Adrenal gland (tissue), 19 donors: ENCODE measurements around the gene IMP3. TPM values are rescaled to one million over a fixed set of nuclear protein-coding genes. Genes with fewer than 3 reads are reported as not detected.
"Not testable (repeated sequence)": the region's sequence is repeated elsewhere in the genome, so short reads cannot be mapped to it uniquely, and the experiment has no call there.

Experiments used
- DNase-seq, 7 donors: peaks; one replicate each; pipeline ENCODE4 v3.0.0-alpha.2; 2019 to 2020
- H3K27ac ChIP-seq, 5 donors: fragments of 200-600 bp; sonication (generic) in 4 of 5; 1 replicate in 3 of 5; 2 replicates in 2 of 5; pipeline versions ENCODE4 v1.5.1 to v1.8.0; 2016 to 2020; ENCODE audit warnings: mild to moderate bottlenecking in 1 of 5
- H3K27me3 ChIP-seq: fragments of 200-600 bp; 2 replicates; pipeline ENCODE4 v1.8.0; 2021
- H3K36me3 ChIP-seq, 2 donors: fragments of 200-600 bp; replicated peaks in 1 of 2; 1 replicate in 1 of 2; 2 replicates in 1 of 2; pipeline versions ENCODE4 v1.5.1 to v1.8.0; 2018 to 2022
- H3K4me1 ChIP-seq, 2 donors: fragments of 200-600 bp; replicated peaks in 1 of 2; 1 replicate in 1 of 2; 2 replicates in 1 of 2; pipeline versions ENCODE4 v1.5.1 to v1.8.0; 2018 to 2021
- H3K4me3 ChIP-seq, 4 donors: fragments of 200-600 bp; sonication (generic) in 3 of 4; one replicate each; pipeline ENCODE4 v1.5.1; 2016 to 2018
- H3K9me3 ChIP-seq, 3 donors: fragments of 200-600 bp; sonication (generic) in 1 of 3; replicated peaks in 1 of 3; 1 replicate in 2 of 3; 2 replicates in 1 of 3; pipeline versions ENCODE4 v1.5.1 to v1.8.0; 2016 to 2021
- POLR2A ChIP-seq, 2 donors: fragments of 450-650 bp; IDR thresholded peaks; one replicate each; pipeline ENCODE4 v1.6.1; 2017; ENCODE audit warnings: antibody characterized with exemption in 2 of 2, mild to moderate bottlenecking in 2 of 2, moderate library complexity in 1 of 2
- WGBS, 4 donors: extraction: QIAGEN DNeasy Blood & Tissue Kit in 2 of 4; methylation state at CpG; one replicate each; pipeline versions ENCODE4 v1.1.5 to v1.1.7; 2013 to 2017; 5-methylcytosine and 5-hydroxymethylcytosine counted together
- intact Hi-C, 2 donors: fragments of 100-400 bp; cut with DNase I; formaldehyde crosslinking; loops; one replicate each; pipeline versions ENCODE4 v1.14.1 to v1.15.0; 2022 to 2023
- long read RNA-seq, 10 donors: library from polyadenylated mRNA in 3 of 10; unstranded in 2 of 10; stranded (forward) in 1 of 10; transcript quantifications; one replicate each; pipeline ENCODE4 v2.0.0 and lab custom pipeline, GENCODE V29; 2021 to 2026
- polyA plus RNA-seq, 3 donors: library from polyadenylated mRNA; stranded (reverse); fragments of 200-250 nt in 2 of 3; fragments of 350-450 nt in 1 of 3; fragmentation: Illumina TruSeq in 1 of 3; extraction: RNeasy Lipid Tissue Mini Kit (QIAGEN cat#74804) in 1 of 3; gene quantifications; one replicate each; pipeline ENCODE4 v1.2.3, GENCODE V29; 2013 to 2014
- total RNA-seq, 9 donors: library from RNA; depleted of rRNA in 4 of 9; stranded (reverse); fragments of >200 nt in 4 of 9; fragments of 120-200 nt in 1 of 9; fragmentation: NEBNext Ultra II Directional in 1 of 9; extraction: Animal tissue kit (Norgen Biotek cat#: 25700) in 1 of 9; gene quantifications; one replicate each; pipeline versions ENCODE4 v1.1.0 to v1.2.4, GENCODE V29; 2013 to 2023
- TF ChIP-seq, protein P1 (sequence below), 6 experiments: fragments of 450-650 bp in 4 of 6; fragments of 200-600 bp in 2 of 6; sonication (generic) in 1 of 6; IDR thresholded peaks; 1 replicate in 5 of 6; 2 replicates in 1 of 6; pipeline versions ENCODE4 v1.5.1 to v1.8.0; 2016 to 2021; ENCODE audit warnings: antibody characterized with exemption in 6 of 6, mild to moderate bottlenecking in 2 of 6, moderate library complexity in 1 of 6
- donor health status: healthy with polysubstance abuse.
- donor health status: Bipolar disorder and iron deficiency.
- donor health status: DM: yes; HTN: yes; CAD: no.
- donor health status: DM: no; HTN: no; CAD: no.
- donor health status: DM: no; HTN: no; CAD: no.
- donor health status: DM: yes; HTN: yes; CAD: no.

Gene IMP3, protein sequence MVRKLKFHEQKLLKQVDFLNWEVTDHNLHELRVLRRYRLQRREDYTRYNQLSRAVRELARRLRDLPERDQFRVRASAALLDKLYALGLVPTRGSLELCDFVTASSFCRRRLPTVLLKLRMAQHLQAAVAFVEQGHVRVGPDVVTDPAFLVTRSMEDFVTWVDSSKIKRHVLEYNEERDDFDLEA
- 100 to 1,000 TPM in 5 of 9 donors, 10 to 100 TPM in 4; 74.9 to 161 (median 125) TPM for total RNA-seq
- 10 to 100 TPM; 49.8 to 74.8 (median 64.0) TPM for polyA plus RNA-seq
- long read RNA-seq, donor 1, transcript IMP3-202 (1 exons, 1,237 nt) = major isoform, 126 of 126 reads
- long read RNA-seq, donor 1, partial matches to known transcripts = 0 of 126 reads
- long read RNA-seq, donor 1, other reads (novel, unspliced or antisense) = 0 of 126 reads
- long read RNA-seq, donor 2, transcript IMP3-202 (1 exons, 1,237 nt) = major isoform, 61 of 61 reads
- long read RNA-seq, donor 2, partial matches to known transcripts = 0 of 61 reads
- long read RNA-seq, donor 2, other reads (novel, unspliced or antisense) = 0 of 61 reads
- long read RNA-seq, donor 3, transcript IMP3-202 (1 exons, 1,237 nt) = major isoform, 85 of 85 reads
- long read RNA-seq, donor 3, partial matches to known transcripts = 0 of 85 reads
- long read RNA-seq, donor 3, other reads (novel, unspliced or antisense) = 0 of 85 reads
- long read RNA-seq, donor 4, transcript IMP3-202 (1 exons, 1,237 nt) = major isoform, 113 of 115 reads
- long read RNA-seq, donor 4, partial matches to known transcripts = 0 of 115 reads
- long read RNA-seq, donor 4, other reads (novel, unspliced or antisense) = 2 of 115 reads
- long read RNA-seq, donor 5, transcript IMP3-202 (1 exons, 1,237 nt) = major isoform, 167 of 173 reads
- long read RNA-seq, donor 5, partial matches to known transcripts = 0 of 173 reads
- long read RNA-seq, donor 5, other reads (novel, unspliced or antisense) = 6 of 173 reads
- long read RNA-seq, donor 6, transcript IMP3-202 (1 exons, 1,237 nt) = major isoform, 76 of 77 reads
- long read RNA-seq, donor 6, partial matches to known transcripts = 0 of 77 reads
- long read RNA-seq, donor 6, other reads (novel, unspliced or antisense) = 1 of 77 reads
- long read RNA-seq, donor 7, transcript IMP3-202 (1 exons, 1,237 nt) = major isoform, 43 of 43 reads
- long read RNA-seq, donor 7, partial matches to known transcripts = 0 of 43 reads
- long read RNA-seq, donor 7, other reads (novel, unspliced or antisense) = 0 of 43 reads
- long read RNA-seq, donor 8, transcript IMP3-202 (1 exons, 1,237 nt) = major isoform, 93 of 93 reads
- long read RNA-seq, donor 8, partial matches to known transcripts = 0 of 93 reads
- long read RNA-seq, donor 8, other reads (novel, unspliced or antisense) = 0 of 93 reads
- long read RNA-seq, donor 9, transcript IMP3-202 (1 exons, 1,237 nt) = major isoform, 58 of 58 reads
- long read RNA-seq, donor 9, partial matches to known transcripts = 0 of 58 reads
- long read RNA-seq, donor 9, other reads (novel, unspliced or antisense) = 0 of 58 reads
- long read RNA-seq, donor 10, transcript IMP3-202 (1 exons, 1,237 nt) = major isoform, 32 of 32 reads
- long read RNA-seq, donor 10, partial matches to known transcripts = 0 of 32 reads
- long read RNA-seq, donor 10, other reads (novel, unspliced or antisense) = 0 of 32 reads

DNA sequence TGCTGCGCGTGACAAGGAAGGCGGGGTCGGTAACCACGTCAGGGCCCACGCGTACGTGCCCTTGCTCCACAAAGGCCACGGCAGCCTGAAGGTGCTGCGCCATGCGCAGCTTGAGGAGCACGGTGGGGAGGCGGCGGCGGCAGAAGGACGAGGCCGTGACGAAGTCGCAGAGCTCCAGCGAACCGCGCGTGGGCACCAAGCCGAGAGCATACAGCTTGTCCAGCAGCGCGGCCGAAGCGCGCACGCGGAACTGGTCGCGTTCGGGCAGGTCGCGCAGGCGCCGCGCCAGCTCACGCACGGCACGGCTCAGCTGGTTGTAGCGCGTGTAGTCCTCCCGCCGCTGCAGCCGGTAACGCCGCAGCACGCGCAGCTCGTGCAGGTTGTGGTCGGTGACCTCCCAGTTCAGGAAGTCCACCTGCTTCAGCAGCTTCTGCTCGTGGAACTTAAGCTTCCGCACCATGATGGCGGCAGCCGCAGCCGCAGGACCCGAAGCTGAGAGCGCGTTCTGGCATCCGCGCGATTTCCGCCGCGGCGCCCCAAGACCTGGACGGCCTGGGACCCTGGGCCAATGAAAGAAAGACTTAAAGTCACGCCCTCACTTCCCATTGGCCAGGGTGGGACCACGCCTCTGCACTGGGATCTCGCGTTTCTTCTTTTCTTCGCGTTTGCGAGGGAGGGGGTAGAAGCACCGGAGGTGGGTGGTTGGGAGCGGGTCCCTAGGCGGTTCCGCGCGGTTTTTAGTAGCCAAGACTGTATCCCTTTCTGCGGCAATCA, at the start of gene IMP3:
IMP3 (minus strand) TSS at position 516 of the 774 bp plus-strand sequence; CDS start at position 460, 56 bp downstream.
- Histone ChIP-seq H3K9me3 (no peaks in the 10 kb centered on the region), H3K27ac (peak within 1 kb of the TSS; percentile 66 to 97 (median 93)), H3K27me3 (no peaks in the 10 kb centered on the region), H3K36me3 (no peaks in the 10 kb centered on the region), H3K4me3 (peak within 1 kb of the TSS; percentile 31 to 93 (median 62)), H3K4me1 (peaks cover 15 to 38% of the 10 kb centered on the region in 2 donors)
- DNase-seq = peak; percentile 93 to 98 (median 97)
- WGBS, 4 donors = 0 to 1% (median 0%) methylated on average over 7 to 83 of the region's 83 CpGs
- intact Hi-C loops = no loop called here
- peak; percentile 92 to 99 for TF ChIP-seq POLR2A (IDR thresholded peaks at IDR 0.05)
- TF ChIP-seq, protein P1, sequence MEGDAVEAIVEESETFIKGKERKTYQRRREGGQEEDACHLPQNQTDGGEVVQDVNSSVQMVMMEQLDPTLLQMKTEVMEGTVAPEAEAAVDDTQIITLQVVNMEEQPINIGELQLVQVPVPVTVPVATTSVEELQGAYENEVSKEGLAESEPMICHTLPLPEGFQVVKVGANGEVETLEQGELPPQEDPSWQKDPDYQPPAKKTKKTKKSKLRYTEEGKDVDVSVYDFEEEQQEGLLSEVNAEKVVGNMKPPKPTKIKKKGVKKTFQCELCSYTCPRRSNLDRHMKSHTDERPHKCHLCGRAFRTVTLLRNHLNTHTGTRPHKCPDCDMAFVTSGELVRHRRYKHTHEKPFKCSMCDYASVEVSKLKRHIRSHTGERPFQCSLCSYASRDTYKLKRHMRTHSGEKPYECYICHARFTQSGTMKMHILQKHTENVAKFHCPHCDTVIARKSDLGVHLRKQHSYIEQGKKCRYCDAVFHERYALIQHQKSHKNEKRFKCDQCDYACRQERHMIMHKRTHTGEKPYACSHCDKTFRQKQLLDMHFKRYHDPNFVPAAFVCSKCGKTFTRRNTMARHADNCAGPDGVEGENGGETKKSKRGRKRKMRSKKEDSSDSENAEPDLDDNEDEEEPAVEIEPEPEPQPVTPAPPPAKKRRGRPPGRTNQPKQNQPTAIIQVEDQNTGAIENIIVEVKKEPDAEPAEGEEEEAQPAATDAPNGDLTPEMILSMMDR (IDR thresholded peaks at IDR 0.05) = peak in 2 of 6 experiments; percentile 6 to 10

DNA sequence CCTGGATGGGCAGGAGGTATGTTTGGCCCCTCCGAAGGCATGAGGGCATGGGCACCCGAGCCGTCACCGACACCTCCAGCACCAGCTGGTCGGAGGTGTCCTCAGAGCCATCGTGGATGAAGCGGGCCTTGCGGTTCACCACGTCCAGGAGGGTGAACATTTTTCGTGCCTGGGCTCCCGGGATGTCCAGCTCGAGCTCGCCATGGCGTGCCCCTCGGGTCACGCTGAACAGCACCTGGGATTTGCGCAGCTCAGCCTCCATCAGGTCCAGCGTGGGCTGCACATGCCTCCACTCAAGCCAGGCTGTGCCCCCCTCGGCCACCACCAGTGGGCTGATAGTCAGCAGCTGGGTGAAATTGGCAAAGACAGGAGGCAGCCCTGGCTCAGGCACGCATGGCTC, 49.4 kb upstream of the IMP3 start:
- not testable (repeated sequence) for DNase-seq, H3K4me3 ChIP-seq, H3K9me3 ChIP-seq, H3K27ac ChIP-seq, H3K27me3 ChIP-seq, H3K36me3 ChIP-seq
- 88 to 95% (median 91%) methylated on average over 14 to 20 of the region's 20 CpGs; no CpG with 5 or more reads in 1 of the 4 donors for WGBS, 4 donors
- peaks cover 7 to 12% of the 10 kb centered on the region in 2 donors for H3K4me1 ChIP-seq
- intact Hi-C loops = loop anchor here in 1 of 2 donors (10.0 kb wide), 1 partner anchor 115 kb away; no protein-coding TSS in a partner anchor

DNA sequence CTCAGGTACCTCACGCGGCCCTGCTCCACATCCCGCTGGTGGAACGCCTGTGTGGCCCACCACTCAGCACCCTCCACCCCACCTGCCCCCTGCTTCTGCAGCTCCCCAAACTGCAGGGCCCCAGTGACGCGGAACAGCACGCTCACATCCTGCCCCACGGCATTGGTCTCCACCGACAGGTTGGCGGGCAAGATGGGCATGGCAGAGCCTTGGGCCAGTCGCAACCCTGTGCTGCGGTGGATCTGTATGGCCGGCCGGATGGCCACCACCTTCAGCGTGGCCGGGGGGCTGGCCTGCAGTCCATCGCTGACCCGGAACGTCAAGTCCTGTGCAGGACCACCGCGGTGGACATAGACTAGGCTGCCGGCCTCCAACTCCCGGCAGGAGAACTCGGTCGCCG, 48.8 kb upstream of the IMP3 start:
- Histone ChIP-seq H3K27ac (no peak overlapping the region), H3K36me3 (no peaks in the 10 kb centered on the region), H3K9me3 (no peaks in the 10 kb centered on the region), H3K4me1 (peaks cover 1 to 6% of the 10 kb centered on the region in 2 donors), H3K4me3 (no peak overlapping the region), H3K27me3 (no peaks in the 10 kb centered on the region)
- intact Hi-C loops = loop anchor here in 1 of 2 donors (10.0 kb wide), 1 partner anchor 116 kb away; no protein-coding TSS in a partner anchor
- no peak for DNase-seq
- WGBS, 4 donors = 90 to 95% (median 93%) methylated on average over 4 to 26 of the region's 26 CpGs
- TF ChIP-seq POLR2A (IDR thresholded peaks at IDR 0.05) = no peak
- TF ChIP-seq, protein P1 (IDR thresholded peaks at IDR 0.05) = no peak
